Uterus (tissue), 4 donors: ENCODE measurements around the gene ANGPTL4. TPM values are rescaled to one million over a fixed set of nuclear protein-coding genes. Genes with fewer than 3 reads are reported as not detected.
"Not testable (repeated sequence)": the region's sequence is repeated elsewhere in the genome, so short reads cannot be mapped to it uniquely, and the experiment has no call there.

Experiments used
- DNase-seq, 2 donors: peaks; one replicate each; pipeline ENCODE4 v3.0.0-alpha.2; 2019 to 2020
- H3K27ac ChIP-seq, 2 donors: fragments of 200-600 bp; sonication (generic); 1 replicate in 1 of 2; 2 replicates in 1 of 2; pipeline ENCODE4 v1.5.1; 2016 to 2018
- H3K27me3 ChIP-seq, 2 donors: fragments of 200-600 bp; sonication (generic); one replicate each; pipeline ENCODE4 v1.5.1; 2018 to 2019; ENCODE audit warnings: control low read depth in 1 of 2
- H3K36me3 ChIP-seq, 2 donors: fragments of 200-600 bp; sonication (generic); one replicate each; pipeline ENCODE4 v1.5.1; 2019; ENCODE audit warnings: control low read depth in 1 of 2
- H3K4me1 ChIP-seq, 2 donors: fragments of 200-600 bp; sonication (generic); one replicate each; pipeline ENCODE4 v1.5.1; 2018 to 2019; ENCODE audit warnings: control low read depth in 1 of 2
- H3K4me3 ChIP-seq, 2 donors: fragments of 200-600 bp; sonication (generic); 1 replicate in 1 of 2; 2 replicates in 1 of 2; pipeline ENCODE4 v1.5.1; 2018 to 2019; ENCODE audit warnings: mild to moderate bottlenecking in 1 of 2
- H3K9me3 ChIP-seq, 2 donors: fragments of 200-600 bp; sonication (generic); one replicate each; pipeline ENCODE4 v1.5.1; 2019; ENCODE audit warnings: control low read depth in 1 of 2
- CTCF ChIP-seq, 4 experiments: fragments of 200-600 bp in 2 of 4; fragments of 450-650 bp in 2 of 4; sonication (generic) in 2 of 4; IDR thresholded peaks; one replicate each; pipeline ENCODE4 v1.5.1; 2016 to 2019; ENCODE audit warnings: antibody characterized with exemption in 4 of 4, mild to moderate bottlenecking in 2 of 4, moderate library complexity in 1 of 4
- POLR2A ChIP-seq, 2 donors: fragments of 450-650 bp; IDR thresholded peaks; one replicate each; pipeline ENCODE4 v1.6.1; 2016; ENCODE audit warnings: antibody characterized with exemption in 2 of 2, mild to moderate bottlenecking in 1 of 2, moderate library complexity in 1 of 2
- intact Hi-C: fragments of 100-400 bp; cut with DNase I; formaldehyde crosslinking; loops from one replicate; pipeline ENCODE4 v1.15.1; 2023; ENCODE audit warnings: low total_unique reads
- total RNA-seq, 4 donors: library from RNA; depleted of rRNA in 3 of 4; stranded (reverse); fragments of >200 nt in 3 of 4; gene quantifications; one replicate each; pipeline versions ENCODE4 v1.1.0 to v1.2.4, GENCODE V29; 2014 to 2023
- donor health status: DM: yes; HTN: yes; CAD: no.

Gene ANGPTL4
- total RNA-seq, 4 donors from 2014 or later: 0.76 to 21.2 (median 13.5) TPM

GRCh38 chr19:8404391-8405151 lies 40.6 kb downstream of the ANGPTL4 start:
- Histone ChIP-seq H3K4me1 (no peaks in the 10 kb centered on the region), H3K27ac (no peak overlapping the region), H3K36me3 (no peaks in the 10 kb centered on the region), H3K9me3 (no peaks in the 10 kb centered on the region), H3K27me3 (no peaks in the 10 kb centered on the region), H3K4me3 (no peak overlapping the region)
- TF ChIP-seq CTCF (IDR thresholded peaks at IDR 0.05) (no peak), POLR2A (IDR thresholded peaks at IDR 0.05) (no peak)
- DNase-seq: no peak
- intact Hi-C loops: loop anchor here (10.0 kb wide), 1 partner anchor 50 kb away; no protein-coding TSS in a partner anchor

GRCh38 chr19:8410718-8411117 lies 46.8 kb downstream of the ANGPTL4 start:
- H3K27ac ChIP-seq, H3K9me3 ChIP-seq, H3K27me3 ChIP-seq, H3K4me1 ChIP-seq, DNase-seq, H3K4me3 ChIP-seq, H3K36me3 ChIP-seq, intact Hi-C loops: not testable (repeated sequence)

GRCh38 chr19:8412783-8413628 lies 49.1 kb downstream of the ANGPTL4 start, which contains the start of gene MARCHF2:
MARCHF2 (plus strand) TSS chr19:8413305; CDS start chr19:8421841, 8,536 bp downstream.
- no peaks in the 10 kb centered on the region for H3K4me1 ChIP-seq
- H3K27me3 ChIP-seq: no peaks in the 10 kb centered on the region
- peak within 1 kb of the TSS; percentile 33 to 70 for H3K27ac ChIP-seq
- TF ChIP-seq CTCF (IDR thresholded peaks at IDR 0.05) (peak; percentile 62 to 85 (median 76)), POLR2A (IDR thresholded peaks at IDR 0.05) (peak in 1 of 2 donors; percentile 75)
- intact Hi-C loops: no loop called here
- H3K36me3 ChIP-seq: no peaks in the 10 kb centered on the region
- peak within 1 kb of the TSS; percentile 58 to 94 for H3K4me3 ChIP-seq
- H3K9me3 ChIP-seq: no peaks in the 10 kb centered on the region
- DNase-seq: peak; percentile 95 to 98

- H3K27me3 ChIP-seq: no peaks in the 10 kb centered on the region
- TF ChIP-seq POLR2A (IDR thresholded peaks at IDR 0.05): no peak
- no peak for TF ChIP-seq CTCF (IDR thresholded peaks at IDR 0.05)
- intact Hi-C loops: no loop called here
- H3K27ac ChIP-seq: peak overlapping the region; percentile 33 to 70
- no peaks in the 10 kb centered on the region for H3K4me1 ChIP-seq
- no peaks in the 10 kb centered on the region for H3K36me3 ChIP-seq
- peak overlapping the region; percentile 58 to 94 for H3K4me3 ChIP-seq
- no peaks in the 10 kb centered on the region for H3K9me3 ChIP-seq
- no peak for DNase-seq
Measured at GRCh38 chr19:8413629-8413995, 49.7 kb downstream of the ANGPTL4 start.

GRCh38 chr19:8416796-8417195 lies 52.8 kb downstream of the ANGPTL4 start:
- Histone ChIP-seq H3K4me3 (no peak overlapping the region), H3K27me3 (no peaks in the 10 kb centered on the region), H3K9me3 (no peaks in the 10 kb centered on the region), H3K4me1 (no peaks in the 10 kb centered on the region), H3K27ac (no peak overlapping the region), H3K36me3 (no peaks in the 10 kb centered on the region)
- intact Hi-C loops: no loop called here
- DNase-seq: no peak
- TF ChIP-seq POLR2A (IDR thresholded peaks at IDR 0.05): no peak
- no peak for TF ChIP-seq CTCF (IDR thresholded peaks at IDR 0.05)
